Loucy (cell line): Measurements from ENCODE around the gene CAMK2G.

ENCODE experiments used
- CTCF ChIP-seq: fragments of 200-600 bp; sonication (generic); conservative IDR thresholded peaks from 2 replicates; pipeline ENCODE4 v1.5.1; 2014; ENCODE audit warnings: mild to moderate bottlenecking, antibody characterized with exemption, low read length
- EZH2phosphoT487 ChIP-seq: fragments of 200-600 bp; IDR thresholded peaks from 2 replicates; pipeline ENCODE4 v1.6.1; 2018; ENCODE audit warnings: antibody characterized with exemption, mild to moderate bottlenecking, moderate library complexity, borderline replicate concordance

- TF ChIP-seq CTCF (no peak), EZH2phosphoT487 (no peak)
These were observed 18.9 kb downstream of the CAMK2G start for GRCh38 chr10:73855413-73855812.
